Right lobe of liver (tissue), 6 donors: Measurements from ENCODE around the gene SHQ1. TPM values are rescaled to one million over a fixed set of nuclear protein-coding genes. Genes with fewer than 3 reads are reported as not detected.

ENCODE experiments used
- ATAC-seq, 4 donors: fragments of 200-7000 bp; cut with Tn5 transposase; one replicate each; pipeline ENCODE4 v1.9.1; 2020; ENCODE audit warnings: mild to moderate bottlenecking in 4 of 4, moderate library complexity in 4 of 4
- DNase-seq, 3 donors: peaks; one replicate each; pipeline ENCODE4 v3.0.0-alpha.2; 2020
- H3K27ac ChIP-seq, 3 donors: fragments of 200-600 bp; one replicate each; pipeline ENCODE4 v1.8.0; 2022
- H3K27me3 ChIP-seq, 2 donors: fragments of 200-600 bp; one replicate each; pipeline ENCODE4 v1.8.0; 2022
- H3K36me3 ChIP-seq, 4 donors: fragments of 200-600 bp; sonication (generic) in 1 of 4; one replicate each; pipeline versions ENCODE4 v1.5.1 to v1.8.0; 2017 to 2022; ENCODE audit warnings: control low read depth in 1 of 4
- H3K4me1 ChIP-seq, 4 donors: fragments of 200-600 bp; sonication (generic) in 1 of 4; one replicate each; pipeline versions ENCODE4 v1.5.1 to v1.8.0; 2017 to 2022; ENCODE audit warnings: control low read depth in 1 of 4
- H3K4me3 ChIP-seq, 3 donors: fragments of 200-600 bp; one replicate each; pipeline ENCODE4 v1.8.0; 2022
- H3K9me3 ChIP-seq, 4 donors: fragments of 200-600 bp; sonication (generic) in 1 of 4; one replicate each; pipeline versions ENCODE4 v1.5.1 to v1.8.0; 2017 to 2022; ENCODE audit warnings: control low read depth in 1 of 4
- POLR2A ChIP-seq: fragments of 450-650 bp; IDR thresholded peaks from one replicate; pipeline ENCODE4 v1.6.1; 2017; ENCODE audit warnings: antibody characterized with exemption, mild to moderate bottlenecking
- WGBS: methylation state at CpG from one replicate; pipeline ENCODE4 v1.1.6; 2018; ENCODE audit warnings: low coverage, low lambda C conversion rate; ENCODE audit not compliant: insufficient coverage; ENCODE audit errors: missing lambda C conversion rate; 5-methylcytosine and 5-hydroxymethylcytosine counted together
- intact Hi-C, 2 donors: fragments of 100-400 bp; cut with DNase I; formaldehyde crosslinking; loops; one replicate each; pipeline versions ENCODE4 v1.11.2 to v1.14.1; 2022
- total RNA-seq, 6 experiments: library from RNA; depleted of rRNA in 2 of 6; stranded (reverse); fragments of >200 nt in 2 of 6; fragmentation: NEBNext Ultra II Directional in 3 of 6; extraction: Animal tissue kit (Norgen Biotek cat#: 25700) in 3 of 6; gene quantifications; one replicate each; pipeline versions ENCODE4 v1.1.0 to v1.2.4, GENCODE V29; 2016 to 2023
- TF ChIP-seq, protein P1 (sequence below), 4 donors: fragments of 200-600 bp in 3 of 4; fragments of 450-650 bp in 1 of 4; IDR thresholded peaks; one replicate each; pipeline versions ENCODE4 v1.5.1 to v1.8.0; 2016 to 2022; ENCODE audit warnings: antibody characterized with exemption in 4 of 4, mild to moderate bottlenecking in 2 of 4
- donor health status: DM: no; HTN: yes; CAD: no.
- donor health status: DM: no; HTN: no; CAD: no.
- donor health status: DM: no; HTN: no; CAD: no.
- donor health status: DM: no; HTN: yes; CAD: no.
- donor health status: DM: no; HTN: yes; CAD: no.

Gene SHQ1
- total RNA-seq, 6 experiments from 2014 or later = 5.1 to 9.9 (median 7.9) TPM

DNA sequence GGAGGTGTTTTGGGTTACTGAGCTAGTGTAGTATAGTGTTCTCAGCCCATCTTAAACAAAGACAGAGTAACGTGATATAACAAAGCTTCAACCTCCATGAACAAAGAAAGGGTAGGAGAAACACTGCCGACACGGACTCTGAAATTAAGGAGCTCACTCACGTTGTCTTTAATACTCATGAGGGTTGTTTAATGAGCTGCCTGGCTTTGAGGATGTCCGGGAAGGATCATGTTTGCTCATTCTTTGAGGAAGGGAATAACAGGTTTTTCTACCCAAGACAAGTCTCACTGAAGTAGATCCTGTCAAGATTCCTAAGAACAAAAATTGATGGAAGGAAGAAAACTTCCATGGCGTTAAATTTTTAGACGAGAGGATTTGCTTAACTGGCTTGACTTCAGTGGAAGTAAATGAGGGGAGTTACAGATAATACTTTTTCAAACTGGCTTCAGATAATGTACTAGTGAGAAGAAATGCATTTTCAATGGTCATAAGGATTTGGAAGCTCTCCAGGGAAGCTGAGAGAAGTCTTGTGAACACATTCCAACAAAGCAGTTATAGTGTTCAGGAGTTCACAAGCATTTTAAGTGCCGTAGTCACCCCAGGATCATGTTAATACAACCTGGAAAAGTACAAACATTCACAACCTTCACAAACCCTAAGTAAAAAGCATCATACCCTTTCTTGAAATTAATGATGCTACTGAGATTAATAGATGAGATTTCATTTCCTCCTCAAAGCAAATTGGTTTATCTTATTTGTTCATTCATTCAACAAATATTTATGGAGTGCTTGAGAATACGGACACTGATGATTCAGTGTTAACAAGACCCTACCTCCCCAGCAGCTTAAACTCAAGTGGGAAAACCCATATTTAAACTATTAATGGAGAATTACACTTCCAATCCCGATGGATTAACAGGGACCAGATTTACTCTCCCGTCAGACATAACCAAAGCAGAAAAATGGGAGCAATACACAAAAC is 101.5 kb downstream of the SHQ1 start:
- Histone ChIP-seq H3K9me3 (no peaks in the 10 kb centered on the region), H3K27ac (no peak overlapping the region), H3K4me3 (no peak overlapping the region), H3K36me3 (no peaks in the 10 kb centered on the region), H3K4me1 (no peaks in the 10 kb centered on the region), H3K27me3 (no peaks in the 10 kb centered on the region)
- intact Hi-C loops = no loop called here
- ATAC-seq (no peak), DNase-seq (no peak)
- TF ChIP-seq POLR2A = no peak
- TF ChIP-seq, protein P1, sequence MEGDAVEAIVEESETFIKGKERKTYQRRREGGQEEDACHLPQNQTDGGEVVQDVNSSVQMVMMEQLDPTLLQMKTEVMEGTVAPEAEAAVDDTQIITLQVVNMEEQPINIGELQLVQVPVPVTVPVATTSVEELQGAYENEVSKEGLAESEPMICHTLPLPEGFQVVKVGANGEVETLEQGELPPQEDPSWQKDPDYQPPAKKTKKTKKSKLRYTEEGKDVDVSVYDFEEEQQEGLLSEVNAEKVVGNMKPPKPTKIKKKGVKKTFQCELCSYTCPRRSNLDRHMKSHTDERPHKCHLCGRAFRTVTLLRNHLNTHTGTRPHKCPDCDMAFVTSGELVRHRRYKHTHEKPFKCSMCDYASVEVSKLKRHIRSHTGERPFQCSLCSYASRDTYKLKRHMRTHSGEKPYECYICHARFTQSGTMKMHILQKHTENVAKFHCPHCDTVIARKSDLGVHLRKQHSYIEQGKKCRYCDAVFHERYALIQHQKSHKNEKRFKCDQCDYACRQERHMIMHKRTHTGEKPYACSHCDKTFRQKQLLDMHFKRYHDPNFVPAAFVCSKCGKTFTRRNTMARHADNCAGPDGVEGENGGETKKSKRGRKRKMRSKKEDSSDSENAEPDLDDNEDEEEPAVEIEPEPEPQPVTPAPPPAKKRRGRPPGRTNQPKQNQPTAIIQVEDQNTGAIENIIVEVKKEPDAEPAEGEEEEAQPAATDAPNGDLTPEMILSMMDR (IDR thresholded peaks at IDR 0.05) = no peak
- 71% methylated on average over 10 of the region's 11 CpGs for WGBS

DNA sequence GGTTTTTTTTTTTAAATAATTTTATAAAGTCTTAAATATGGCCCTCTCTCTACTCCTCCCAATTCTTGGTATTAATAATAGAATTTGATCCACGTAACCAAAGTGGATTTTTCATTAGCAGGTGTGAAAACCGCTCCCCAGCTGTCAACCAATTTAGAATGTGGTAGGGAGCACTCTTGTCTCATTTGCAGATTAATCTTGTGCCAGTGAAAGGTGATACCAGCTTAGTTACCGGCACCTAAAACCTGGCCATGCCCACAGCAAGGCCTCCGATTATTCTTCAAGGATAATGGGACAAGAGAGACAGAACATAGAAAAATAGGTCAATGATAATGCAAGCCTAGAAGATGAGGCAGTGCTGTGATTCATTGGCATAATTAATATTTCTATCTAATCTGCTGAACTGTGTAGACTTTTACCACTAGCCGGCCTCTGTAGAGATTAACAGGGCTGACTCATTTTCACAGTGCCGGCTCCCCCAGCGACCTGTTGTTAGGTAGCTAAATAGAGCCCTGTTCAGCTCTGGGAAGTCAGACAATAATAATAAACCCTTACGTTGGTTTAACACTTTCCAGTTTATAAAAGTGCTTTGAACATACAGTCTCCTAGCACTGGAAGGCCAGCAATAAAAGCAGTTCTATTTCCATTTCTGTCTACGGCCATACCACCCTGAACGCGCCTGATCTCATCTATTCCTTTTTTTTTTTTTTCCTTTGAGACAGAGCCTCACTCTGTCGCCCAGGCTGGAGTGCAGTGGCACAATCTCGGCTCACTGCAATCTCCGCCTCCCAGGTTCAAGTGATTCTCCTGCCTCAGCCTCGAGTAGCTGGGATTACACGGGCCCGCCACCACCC is 102.9 kb downstream of the SHQ1 start:
- WGBS = 81% methylated on average over 15 of the region's 17 CpGs
- Histone ChIP-seq H3K9me3 (no peaks in the 10 kb centered on the region), H3K27me3 (no peaks in the 10 kb centered on the region), H3K4me1 (no peaks in the 10 kb centered on the region), H3K27ac (no peak overlapping the region), H3K36me3 (no peaks in the 10 kb centered on the region), H3K4me3 (no peak overlapping the region)
- DNase-seq (no peak), ATAC-seq (no peak)
- TF ChIP-seq, protein P1 (IDR thresholded peaks at IDR 0.05) = no peak
- TF ChIP-seq POLR2A = no peak
- intact Hi-C loops = no loop called here

DNA sequence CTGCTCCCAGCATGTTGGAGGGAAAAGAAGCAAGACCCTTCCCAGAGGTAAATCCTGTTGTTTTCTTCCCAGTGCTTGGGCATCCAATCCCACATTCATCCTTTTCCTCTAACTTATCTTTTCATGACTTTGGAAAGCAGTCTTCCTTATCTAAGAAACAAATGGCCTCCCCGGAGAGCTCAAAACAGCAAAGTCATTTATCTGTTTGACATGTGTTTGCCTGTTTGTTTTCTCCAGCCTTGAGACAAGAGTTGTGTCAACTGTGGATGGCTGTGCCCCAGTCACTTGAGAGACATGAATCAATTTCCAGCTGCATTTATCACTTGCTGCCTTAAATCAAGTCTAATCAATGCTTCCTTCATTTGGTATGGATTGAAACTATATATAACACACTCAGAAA is 103.9 kb downstream of the SHQ1 start:
- no peak overlapping the region for H3K4me3 ChIP-seq
- H3K36me3 ChIP-seq = no peaks in the 10 kb centered on the region
- no peaks in the 10 kb centered on the region for H3K4me1 ChIP-seq
- H3K27ac ChIP-seq = no peak overlapping the region
- TF ChIP-seq, protein P1 (IDR thresholded peaks at IDR 0.05) = no peak
- TF ChIP-seq POLR2A = no peak
- H3K9me3 ChIP-seq = no peaks in the 10 kb centered on the region
- DNase-seq = no peak
- intact Hi-C loops = no loop called here
- WGBS = 11% methylated on average over 1 of the region's 1 CpG
- no peak for ATAC-seq
- H3K27me3 ChIP-seq = no peaks in the 10 kb centered on the region

GRCh38 chr3:72739531-72740466 is 108.4 kb downstream of the SHQ1 start:
- Histone ChIP-seq H3K9me3 (no peaks in the 10 kb centered on the region), H3K27me3 (no peaks in the 10 kb centered on the region), H3K4me1 (peaks cover 0 to 8% (median 0%) of the 10 kb centered on the region in 4 donors), H3K27ac (no peak overlapping the region), H3K36me3 (no peaks in the 10 kb centered on the region), H3K4me3 (no peak overlapping the region)
- no peak for TF ChIP-seq POLR2A
- TF ChIP-seq, protein P1 (IDR thresholded peaks at IDR 0.05) = no peak
- intact Hi-C loops = no loop called here
- 83% methylated on average over 1 of the region's 6 CpGs for WGBS
- DNase-seq = no peak
- no peak for ATAC-seq
